Neuronal stem cell (in vitro differentiated cells): Measurements from ENCODE around the gene OSBPL3.

Source experiments
- DNase-seq: peaks from one replicate; pipeline ENCODE4 v3.0.0-alpha.2; 2013; ENCODE audit warnings: low spot score
- H2AFZ ChIP-seq: one replicate; pipeline ENCODE4 v1.6.1; 2013; ENCODE audit warnings: mild to moderate bottlenecking, low read length, inconsistent platforms
- H2AK5ac ChIP-seq: 2 replicates; pipeline ENCODE4 v1.6.1; 2013; ENCODE audit warnings: low read depth, mild to moderate bottlenecking, inconsistent platforms, low read length, moderate library complexity, mixed read lengths
- H2BK120ac ChIP-seq: 2 replicates; pipeline ENCODE4 v1.6.1; 2013; ENCODE audit warnings: low read depth, mild to moderate bottlenecking, inconsistent platforms, low read length, moderate library complexity, mixed read lengths
- H2BK12ac ChIP-seq: one replicate; pipeline ENCODE4 v1.6.1; 2013; ENCODE audit warnings: low read length, inconsistent platforms
- H2BK15ac ChIP-seq: 2 replicates; pipeline ENCODE4 v1.6.1; 2013; ENCODE audit warnings: mild to moderate bottlenecking, low read length, inconsistent platforms, mixed read lengths
- H2BK5ac ChIP-seq: one replicate; pipeline ENCODE4 v1.6.1; 2013; ENCODE audit warnings: inconsistent platforms, mild to moderate bottlenecking, low read length, moderate library complexity
- H3K14ac ChIP-seq: one replicate; pipeline ENCODE4 v1.6.1; 2013; ENCODE audit warnings: low read length, inconsistent platforms
- H3K18ac ChIP-seq: 2 replicates; pipeline ENCODE4 v1.6.1; 2013; ENCODE audit warnings: low read length, inconsistent platforms
- H3K23ac ChIP-seq: 2 replicates; pipeline ENCODE4 v1.6.1; 2013; ENCODE audit warnings: low read depth, mild to moderate bottlenecking, mixed read lengths, low read length, inconsistent platforms; ENCODE audit not compliant: poor library complexity
- H3K27ac ChIP-seq: replicated peaks from 3 replicates; pipeline ENCODE4 v1.5.1; 2013; ENCODE audit warnings: low read length, inconsistent platforms
- H3K27me3 ChIP-seq, 3 experiments: 2 replicates each; pipeline ENCODE4 v1.6.1; 2013; ENCODE audit warnings: low read length in 3 of 3, mild to moderate bottlenecking in 2 of 3, inconsistent platforms in 1 of 3, low read depth in 1 of 3, mixed read lengths in 1 of 3, moderate library complexity in 1 of 3; ENCODE audit not compliant: control insufficient read depth in 3 of 3, insufficient read depth in 3 of 3
- H3K36me3 ChIP-seq, 2 donors: replicated peaks in 1 of 2; 2 replicates each; pipeline ENCODE4 v1.6.1; 2013; ENCODE audit warnings: low read length in 2 of 2; ENCODE audit not compliant: control insufficient read depth in 2 of 2, insufficient read depth in 2 of 2
- H3K4ac ChIP-seq: 2 replicates; pipeline ENCODE4 v1.6.1; 2013; ENCODE audit warnings: inconsistent platforms, mild to moderate bottlenecking, low read length, moderate library complexity
- H3K4me1 ChIP-seq, 2 donors: 1 replicate in 1 of 2; 2 replicates in 1 of 2; pipeline ENCODE4 v1.6.1; 2013; ENCODE audit warnings: low read length in 2 of 2, low read depth in 1 of 2; ENCODE audit not compliant: control insufficient read depth in 2 of 2, insufficient read depth in 1 of 2
- H3K4me2 ChIP-seq: one replicate; pipeline ENCODE4 v1.6.1; 2013; ENCODE audit warnings: mild to moderate bottlenecking, low read length, inconsistent platforms; ENCODE audit not compliant: insufficient read depth, poor library complexity, severe bottlenecking
- H3K4me3 ChIP-seq, 2 donors: 2 replicates each; pipeline ENCODE4 v1.5.1; 2013; ENCODE audit warnings: low read length in 2 of 2, mild to moderate bottlenecking in 2 of 2, inconsistent platforms in 1 of 2, moderate library complexity in 1 of 2
- H3K79me1 ChIP-seq: one replicate; pipeline ENCODE4 v1.6.1; 2013; ENCODE audit warnings: low read depth, mild to moderate bottlenecking, inconsistent platforms, low read length, moderate library complexity
- H3K9ac ChIP-seq: one replicate; pipeline ENCODE4 v1.6.1; 2013; ENCODE audit warnings: mild to moderate bottlenecking, low read depth, low read length, inconsistent platforms; ENCODE audit not compliant: poor library complexity
- H3K9me3 ChIP-seq, 2 donors: replicated peaks in 1 of 2; 2 replicates each; pipeline versions ENCODE3 to v1.6.1; 2013; ENCODE audit warnings: low read length in 2 of 2, mild to moderate bottlenecking in 2 of 2, inconsistent platforms in 1 of 2, low read depth in 1 of 2, mixed read lengths in 1 of 2, moderate library complexity in 1 of 2; ENCODE audit not compliant: control insufficient read depth in 2 of 2, insufficient read depth in 1 of 2
- H4K8ac ChIP-seq: one replicate; pipeline ENCODE4 v1.6.1; 2013; ENCODE audit warnings: low read depth, mild to moderate bottlenecking, inconsistent platforms, low read length, moderate library complexity
- H4K91ac ChIP-seq: one replicate; pipeline ENCODE4 v1.6.1; 2013; ENCODE audit warnings: low read length, low read depth, mild to moderate bottlenecking, inconsistent platforms; ENCODE audit not compliant: poor library complexity
- WGBS, 2 donors: extraction: QIAGEN DNeasy Blood & Tissue Kit; methylation state at CpG; one replicate each; pipeline ENCODE4 v1.1.7; 2013; ENCODE audit warnings: missing lambda C conversion rate in 2 of 2, mixed read lengths in 1 of 2; ENCODE audit not compliant: insufficient read length in 2 of 2, insufficient replicate concordance in 1 of 2; ENCODE audit errors: extremely low coverage in 2 of 2; 5-methylcytosine and 5-hydroxymethylcytosine counted together

The OSBPL3 gene

DNA sequence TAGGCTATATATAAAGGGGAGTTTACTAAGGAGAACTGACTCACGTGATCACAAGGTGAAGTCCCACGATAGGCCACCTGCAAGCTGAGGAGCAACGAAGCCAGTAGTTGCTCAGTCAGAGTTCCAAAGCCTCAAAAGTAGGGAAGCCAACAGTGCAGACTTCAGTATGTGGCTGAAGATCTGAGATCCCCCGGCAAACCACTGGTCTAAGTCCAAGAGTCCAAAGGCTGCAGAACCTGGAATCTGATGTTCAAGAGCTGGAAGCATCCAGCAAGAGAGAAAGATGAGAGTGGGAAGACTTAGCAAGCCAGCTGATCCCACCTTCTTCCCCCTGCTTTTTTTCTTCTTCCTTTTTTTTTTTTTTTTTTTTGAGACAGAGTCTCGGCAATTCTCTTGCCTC is 195.7 kb downstream of the OSBPL3 start:
- no peaks in the 10 kb centered on the region for H3K36me3 ChIP-seq
- DNase-seq: no peak

DNA sequence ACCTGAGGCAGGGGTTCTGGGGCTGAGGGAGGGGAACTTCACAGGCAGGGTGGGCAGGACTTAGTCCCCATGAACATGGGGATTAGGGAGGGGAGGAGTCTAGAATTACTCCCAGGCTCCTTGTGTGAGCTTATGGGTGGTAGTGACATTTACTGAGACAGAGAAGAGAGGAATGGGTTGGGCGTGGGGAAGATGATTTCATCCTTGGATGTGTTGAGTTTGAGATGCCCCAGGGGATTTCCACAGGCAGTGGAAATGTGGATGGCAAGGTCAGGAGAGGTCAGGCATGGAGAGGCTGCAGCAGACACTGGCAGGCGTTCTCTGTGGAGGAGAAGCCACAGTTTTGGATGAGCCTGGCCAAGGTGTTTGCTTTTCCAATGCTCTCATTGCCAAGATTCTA is 196.3 kb downstream of the OSBPL3 start:
- no peak overlapping the region for H3K4me3 ChIP-seq
- H2BK120ac ChIP-seq: no peak overlapping the region
- no peak overlapping the region for H3K18ac ChIP-seq

More for the DNA sequence above, 195.7 kb downstream of the OSBPL3 start:
- H3K27me3 ChIP-seq: no peaks in the 10 kb centered on the region
- H2BK120ac ChIP-seq: no peak overlapping the region
- H2BK12ac ChIP-seq: no peak overlapping the region
- H3K9me3 ChIP-seq: peaks cover 2 to 9% of the 10 kb centered on the region in 2 donors
- H3K23ac ChIP-seq: no peak overlapping the region
- WGBS, 2 donors: no CpG with 5 or more reads among the region's 5 CpGs
- H3K18ac ChIP-seq: no peak overlapping the region
- no peak overlapping the region for H3K4ac ChIP-seq
- no peak overlapping the region for H2AK5ac ChIP-seq
- no peak overlapping the region for H4K8ac ChIP-seq
- no peak overlapping the region for H3K4me2 ChIP-seq
- H3K27ac ChIP-seq: no peak overlapping the region
- no peak overlapping the region for H2BK5ac ChIP-seq
- no peak overlapping the region for H4K91ac ChIP-seq
- no peaks in the 10 kb centered on the region for H3K79me1 ChIP-seq
- no peak overlapping the region for H2AFZ ChIP-seq
- H3K4me3 ChIP-seq: no peak overlapping the region
- no peaks in the 10 kb centered on the region for H3K4me1 ChIP-seq
- H2BK15ac ChIP-seq: no peak overlapping the region
- H3K9ac ChIP-seq: no peak overlapping the region
- H3K14ac ChIP-seq: no peak overlapping the region

DNA sequence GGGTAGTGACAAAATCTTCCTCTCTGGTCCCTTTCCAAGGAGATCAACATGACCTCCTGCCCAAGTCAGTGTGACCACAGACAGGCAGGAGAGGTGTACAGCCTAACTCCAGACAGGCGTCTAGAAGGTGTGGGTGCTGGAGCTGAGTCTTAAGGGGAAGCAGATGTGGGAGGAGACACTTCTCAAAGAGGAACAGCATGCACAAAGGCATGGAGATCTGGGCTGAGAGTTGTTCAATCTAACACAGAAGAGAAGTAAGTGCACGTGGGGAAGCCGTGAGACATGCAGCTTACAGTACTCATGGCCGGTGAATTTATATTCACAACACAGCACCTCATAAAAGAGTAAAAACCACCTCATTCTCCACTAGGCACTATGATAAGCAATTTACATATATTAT is 198.9 kb downstream of the OSBPL3 start:
- Histone ChIP-seq H3K4me1 (no peaks in the 10 kb centered on the region), H3K14ac (no peak overlapping the region), H3K4ac (no peak overlapping the region), H3K4me3 (no peak overlapping the region), H3K9ac (no peak overlapping the region), H3K27ac (no peak overlapping the region), H3K18ac (no peak overlapping the region), H2BK12ac (no peak overlapping the region), H3K9me3 (peaks cover 2 to 3% of the 10 kb centered on the region in 2 donors), H4K91ac (no peak overlapping the region), H3K4me2 (no peak overlapping the region), H2BK15ac (no peak overlapping the region), H2BK120ac (no peak overlapping the region), H3K79me1 (no peaks in the 10 kb centered on the region), H3K27me3 (no peaks in the 10 kb centered on the region), H3K23ac (no peak overlapping the region), H3K36me3 (no peaks in the 10 kb centered on the region), H2BK5ac (no peak overlapping the region), H2AFZ (no peak overlapping the region), H2AK5ac (no peak overlapping the region), H4K8ac (no peak overlapping the region)
- no peak for DNase-seq
- no CpG with 5 or more reads among the region's 4 CpGs for WGBS, 2 donors

More for the DNA sequence above, 196.3 kb downstream of the OSBPL3 start:
- Histone ChIP-seq H3K4me2 (no peak overlapping the region), H3K9ac (no peak overlapping the region), H4K8ac (no peak overlapping the region), H3K14ac (no peak overlapping the region), H4K91ac (no peak overlapping the region), H3K27me3 (no peaks in the 10 kb centered on the region), H2AFZ (no peak overlapping the region), H2BK5ac (no peak overlapping the region), H2BK15ac (no peak overlapping the region), H3K79me1 (no peaks in the 10 kb centered on the region), H3K4me1 (no peaks in the 10 kb centered on the region), H3K36me3 (no peaks in the 10 kb centered on the region), H3K23ac (no peak overlapping the region), H3K9me3 (peaks cover 2 to 3% of the 10 kb centered on the region in 2 donors), H2AK5ac (no peak overlapping the region), H3K4ac (no peak overlapping the region), H2BK12ac (no peak overlapping the region), H3K27ac (no peak overlapping the region)
- WGBS, 2 donors: no CpG with 5 or more reads among the region's 2 CpGs
- DNase-seq: no peak

DNA sequence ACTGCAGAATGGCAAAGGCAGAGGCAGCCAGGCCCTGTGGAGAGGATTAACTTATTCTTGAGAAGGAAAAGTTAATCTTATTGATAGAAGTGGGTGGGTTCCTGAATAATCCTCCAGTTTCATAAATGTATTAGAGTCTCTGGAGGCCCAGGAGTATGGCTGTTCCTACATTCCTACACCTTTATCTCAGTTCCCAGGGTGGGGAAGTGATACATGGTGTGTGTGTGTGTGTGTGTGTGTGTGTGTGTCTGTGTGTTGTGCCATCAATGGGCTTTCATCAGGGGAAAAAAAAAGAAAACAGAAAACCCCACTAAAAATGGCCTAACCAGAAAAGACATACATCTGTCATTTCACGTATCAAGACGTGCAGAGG is 200.7 kb downstream of the OSBPL3 start:
- Histone ChIP-seq H2BK120ac (no peak overlapping the region), H3K23ac (no peak overlapping the region), H3K18ac (no peak overlapping the region), H2AFZ (no peak overlapping the region), H3K36me3 (no peaks in the 10 kb centered on the region), H3K79me1 (no peaks in the 10 kb centered on the region), H3K4ac (no peak overlapping the region), H4K91ac (no peak overlapping the region), H2BK12ac (no peak overlapping the region), H3K14ac (no peak overlapping the region), H3K4me2 (no peak overlapping the region), H2BK5ac (no peak overlapping the region), H3K27ac (no peak overlapping the region), H2AK5ac (no peak overlapping the region), H3K4me3 (no peak overlapping the region), H2BK15ac (no peak overlapping the region), H3K27me3 (no peaks in the 10 kb centered on the region), H3K9me3 (peaks cover 2 to 3% of the 10 kb centered on the region in 2 donors), H3K4me1 (no peaks in the 10 kb centered on the region), H3K9ac (no peak overlapping the region), H4K8ac (no peak overlapping the region)
- WGBS, 2 donors: no CpG with 5 or more reads among the region's 2 CpGs
- no peak for DNase-seq
